Measurements from ENCODE around the gene MOSPD2.

MOSPD2 gene

GRCh38 chrX:14916017-14916674 lies 42.9 kb downstream of the MOSPD2 start:
- no peak for DNase-seq

DNA sequence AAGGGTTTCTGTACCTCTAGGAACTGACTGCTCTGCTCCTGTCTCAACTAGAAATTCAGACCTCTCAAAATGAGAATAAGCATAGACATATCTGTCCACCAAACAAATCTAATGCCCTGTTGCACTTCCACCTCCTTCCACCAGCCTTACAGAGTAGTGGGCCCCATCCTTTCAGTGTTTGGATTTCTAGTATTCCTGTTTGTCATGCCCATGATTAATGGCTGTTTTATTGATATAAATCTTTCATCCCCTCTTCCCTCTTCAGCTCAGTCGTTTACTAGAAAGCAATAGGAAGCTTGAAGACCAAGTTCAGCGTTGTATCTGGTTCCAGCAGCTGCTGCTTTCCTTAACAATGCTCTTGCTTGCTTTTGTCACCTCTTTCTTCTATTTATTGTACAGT lies 46.2 kb downstream of the MOSPD2 start:
- DNase-seq, result no peak

DNA sequence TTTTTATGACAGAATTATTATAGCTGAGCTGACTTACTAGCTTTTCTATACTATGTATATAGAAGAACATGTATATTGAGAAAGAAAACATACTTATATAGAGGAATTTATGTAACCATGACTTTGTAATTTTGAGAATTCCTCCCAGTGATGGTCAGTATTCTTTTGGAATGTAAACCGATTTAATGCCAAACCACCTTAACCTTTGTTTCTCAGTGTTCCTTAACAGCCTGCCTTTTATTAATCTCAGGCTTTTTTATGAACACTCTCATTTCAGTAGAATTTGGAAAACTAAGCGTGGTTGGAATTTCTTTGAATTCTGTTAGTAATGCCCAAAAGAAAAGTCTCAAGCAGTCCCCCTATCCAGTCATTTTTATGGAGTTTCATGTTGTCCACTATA lies 47.0 kb downstream of the MOSPD2 start:
- no peak for DNase-seq

- no peak for DNase-seq
These were observed 49.2 kb downstream of the MOSPD2 start for GRCh38 chrX:14922437-14922836.

DNA sequence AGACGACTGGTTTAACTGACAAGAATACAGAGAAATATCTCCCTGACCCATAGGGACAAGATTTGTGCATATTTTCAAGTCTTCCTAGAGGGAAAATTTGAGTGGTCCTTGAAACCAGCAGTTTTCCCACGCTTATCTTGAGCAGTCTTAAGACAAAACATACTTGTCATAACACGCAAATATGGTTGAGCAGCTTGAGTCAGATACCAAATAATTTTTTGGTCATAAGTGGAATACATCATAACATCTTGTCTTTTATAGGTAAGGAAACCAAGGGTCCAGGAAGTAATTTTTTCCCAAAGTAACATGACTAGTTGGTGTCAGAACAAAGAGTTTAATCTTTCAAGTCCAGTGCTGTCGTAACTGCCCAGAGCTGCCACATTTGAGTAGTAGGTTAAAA lies 50.5 kb downstream of the MOSPD2 start:
- DNase-seq, result no peak

DNA sequence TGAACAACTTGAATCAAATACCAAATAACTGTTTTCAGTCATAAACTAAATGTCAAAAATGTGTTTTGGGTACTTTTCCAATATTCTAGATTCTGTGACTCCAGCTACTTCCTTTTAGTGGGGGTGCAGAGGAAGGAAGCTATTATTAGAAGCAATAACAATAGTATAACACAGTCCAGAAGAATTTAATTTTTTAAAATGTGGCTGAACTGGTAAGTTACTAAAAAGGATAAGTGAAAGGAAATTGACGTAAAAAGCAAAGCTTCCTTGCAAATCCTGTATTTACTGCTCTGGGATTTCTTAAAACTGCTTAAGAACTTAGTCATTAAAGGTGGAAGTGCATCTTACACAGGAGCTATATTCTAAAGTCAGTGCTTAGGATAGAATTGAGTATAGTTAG lies 53.2 kb downstream of the MOSPD2 start:
- no peak for DNase-seq

- DNase-seq, result no peak
These were observed 54.2 kb downstream of the MOSPD2 start for GRCh38 chrX:14927401-14927800.

DNA sequence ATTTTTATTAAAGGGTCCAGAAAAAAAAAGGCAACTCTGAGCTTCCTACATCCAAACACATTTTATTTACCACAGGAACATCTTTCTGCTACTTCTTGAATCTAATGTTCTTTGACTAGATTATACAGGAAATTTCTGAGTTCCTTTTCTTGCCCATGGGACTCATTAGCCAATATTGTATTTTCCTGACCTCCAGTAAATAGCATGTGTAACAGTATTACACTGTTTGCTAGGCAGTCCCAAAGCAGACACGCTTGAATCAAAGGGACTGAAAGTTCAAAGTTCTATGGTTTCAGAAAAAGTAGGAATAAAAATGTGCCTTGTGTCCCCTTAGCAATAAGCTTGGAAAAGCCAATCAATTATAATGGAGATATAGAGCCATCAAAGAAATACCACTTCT lies 57.4 kb downstream of the MOSPD2 start:
- no peak for DNase-seq

DNA sequence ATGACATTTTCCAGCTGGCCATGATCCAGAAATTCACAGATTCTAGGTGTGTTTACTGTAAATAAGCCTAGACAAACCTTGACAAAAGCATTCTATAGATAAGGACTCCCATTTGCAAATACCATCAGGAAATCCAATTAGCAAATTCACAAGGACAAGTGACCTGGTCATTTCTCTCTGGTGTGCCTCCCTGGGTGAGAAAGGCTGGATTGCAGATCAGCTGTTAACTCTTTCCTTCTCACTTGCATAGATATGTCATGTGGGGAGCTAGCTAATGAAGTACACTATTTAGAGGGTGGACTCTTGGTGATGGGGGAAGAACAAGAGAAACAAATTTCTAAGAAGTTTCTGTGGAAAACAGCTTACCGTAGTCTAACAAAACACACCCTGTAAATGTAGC lies 58.9 kb downstream of the MOSPD2 start:
- no peak for DNase-seq

- DNase-seq, result no peak
These were observed 61.2 kb downstream of the MOSPD2 start for GRCh38 chrX:14934423-14934822.

DNA sequence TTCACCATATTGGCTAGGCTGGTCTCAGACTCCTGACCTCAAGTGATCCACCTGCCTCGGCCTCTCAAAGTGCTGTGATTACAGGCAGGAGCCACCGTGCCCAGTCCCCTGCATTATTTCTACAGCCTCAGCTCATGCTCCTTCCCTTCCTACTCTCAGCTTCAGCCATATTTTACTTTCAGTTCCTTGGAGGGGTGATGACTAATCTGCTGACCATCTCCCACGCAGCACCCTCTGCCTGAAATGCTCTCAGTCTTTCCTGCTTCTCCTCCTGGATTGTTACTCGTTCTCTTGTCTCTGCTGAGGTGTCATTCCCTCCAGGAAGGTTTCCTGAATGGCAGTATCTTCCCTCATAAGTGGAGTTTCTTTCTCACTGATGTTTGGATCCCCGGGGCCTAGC lies 63.3 kb downstream of the MOSPD2 start:
- no peak for DNase-seq

- DNase-seq, result no peak
These were observed 66.4 kb downstream of the MOSPD2 start for GRCh38 chrX:14939644-14940043.

- DNase-seq, result no peak
These were observed 68.1 kb downstream of the MOSPD2 start for GRCh38 chrX:14941301-14941700.

DNA sequence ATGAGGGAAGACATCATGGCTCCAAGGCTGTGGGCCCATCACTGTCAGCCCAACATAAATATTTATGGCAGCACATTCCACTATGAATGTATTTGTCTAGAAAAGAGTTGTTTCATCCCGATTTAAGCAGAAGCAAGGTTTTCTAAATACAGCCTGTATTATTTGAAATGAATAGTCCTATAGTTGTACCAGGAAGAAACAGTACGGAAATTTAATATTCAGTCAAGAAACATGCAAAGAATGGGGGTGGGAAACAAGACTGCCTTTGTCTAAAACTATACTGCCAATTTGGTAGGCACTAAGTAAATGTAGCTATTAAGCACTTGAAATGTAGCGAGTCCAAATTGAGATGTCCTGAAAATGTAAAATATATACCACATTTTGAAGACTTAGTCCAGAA lies 69.1 kb downstream of the MOSPD2 start:
- no peak for DNase-seq

DNA sequence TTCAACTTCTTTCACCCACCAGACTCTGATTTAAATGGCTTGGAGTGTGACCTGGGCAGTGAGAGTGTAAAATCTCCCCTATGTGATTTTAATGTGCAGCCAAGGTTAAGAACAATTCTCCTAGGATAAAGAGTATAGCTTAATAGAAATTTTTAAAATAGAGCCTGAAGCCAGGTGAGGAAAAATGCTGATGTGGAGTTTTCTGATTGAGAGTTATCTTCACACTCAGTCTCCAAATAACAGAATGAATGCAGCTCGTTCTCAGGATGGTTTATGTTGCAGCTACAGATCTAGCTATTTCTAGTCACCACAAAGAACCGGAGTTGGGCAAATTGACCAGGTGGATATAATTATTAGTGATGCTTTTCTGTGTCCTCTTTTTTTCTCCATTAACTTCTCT lies 70.7 kb downstream of the MOSPD2 start:
- no peak for DNase-seq

DNA sequence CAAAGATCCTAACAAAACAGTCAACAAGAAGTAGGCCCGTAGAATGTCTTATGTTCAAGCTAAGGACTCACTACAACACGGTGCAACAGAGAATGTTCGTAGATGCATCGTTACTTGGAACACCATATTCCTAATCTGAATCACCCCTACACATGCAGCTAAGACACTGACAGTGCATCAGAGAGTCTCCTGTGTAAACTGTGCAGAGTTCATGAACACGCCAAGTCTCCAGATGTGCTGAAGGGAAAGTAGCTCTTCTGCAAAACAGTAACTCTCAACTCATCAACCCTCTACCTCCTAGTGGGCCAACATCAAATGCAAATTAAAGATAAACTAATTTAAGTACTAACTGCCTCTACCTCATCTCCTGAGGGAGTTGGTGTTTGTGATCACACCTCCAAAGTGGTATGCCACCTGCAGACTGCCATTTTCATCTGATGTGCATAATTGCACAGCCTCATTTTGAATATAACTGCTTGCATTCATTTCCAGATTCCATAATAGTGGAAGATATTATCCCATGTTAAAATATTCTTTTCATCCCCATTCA lies 73.5 kb downstream of the MOSPD2 start:
- no peak for DNase-seq

GRCh38 chrX:14948691-14949090 lies 75.5 kb downstream of the MOSPD2 start:
- DNase-seq, result no peak

DNA sequence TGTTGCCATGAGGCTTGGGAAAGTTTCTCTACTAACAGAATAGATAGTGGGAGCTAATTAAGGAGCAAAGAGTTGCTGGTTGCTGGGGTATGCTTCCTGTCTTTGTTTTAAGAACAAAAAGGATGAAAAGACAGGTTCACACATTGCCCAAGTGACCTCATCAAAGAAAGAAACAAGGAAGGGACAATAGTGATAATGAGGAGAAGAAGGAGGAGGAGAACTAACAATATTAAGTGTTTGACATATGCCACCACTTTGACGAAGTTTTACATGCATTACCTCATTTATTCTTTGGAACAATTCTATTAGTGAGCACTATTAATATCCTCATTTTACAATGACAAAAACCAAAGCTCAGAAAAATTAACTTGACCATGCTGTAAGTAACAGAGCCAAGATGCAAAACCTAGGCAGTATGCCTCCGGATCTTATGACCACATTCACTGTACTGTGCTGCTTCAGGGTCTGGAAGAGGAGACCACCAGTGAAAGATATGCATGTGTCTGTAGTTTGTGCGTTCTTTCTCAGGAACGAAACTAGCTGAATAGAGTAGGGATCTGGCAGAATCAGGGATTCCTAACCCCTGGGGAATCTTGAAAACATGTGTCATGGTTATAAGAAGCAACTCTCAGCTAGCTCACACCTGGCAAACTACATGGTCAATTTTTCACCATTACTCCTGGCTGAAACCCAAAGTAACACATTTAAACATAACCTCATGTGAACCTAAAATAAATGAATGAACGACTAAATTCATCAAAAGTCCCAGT lies 83.8 kb downstream of the MOSPD2 start:
- DNase-seq, result no peak

GRCh38 chrX:14963447-14964236 lies 90.4 kb downstream of the MOSPD2 start:
- DNase-seq, result no peak

GRCh38 chrX:14964500-14964899 lies 91.3 kb downstream of the MOSPD2 start:
- DNase-seq, result no peak

Measured in NCI-H1105 treated with DMSO at 0.1 percent for 48 hours (cell line).